Fibroblast of villous mesenchyme (primary cell): ENCODE results near the gene RCAN2. TPM values are rescaled to one million over a fixed set of nuclear protein-coding genes. Genes with fewer than 3 reads are reported as not detected.

ENCODE experiments used
- DNase-seq: peaks from one replicate; pipeline ENCODE4 v3.0.0-alpha.2; 2010; ENCODE audit warnings: low read depth
- H3K4me3 ChIP-seq: 2 replicates; pipeline ENCODE4 v1.5.1; 2011; ENCODE audit warnings: low read depth, mild to moderate bottlenecking, low read length
- total RNA-seq: library from RNA; depleted of rRNA; stranded (reverse); fragments of >200 nt; gene quantifications from 2 replicates; pipeline ENCODE4 v1.2.3, GENCODE V29; 2012
- TF ChIP-seq, protein P1 (sequence below): IDR thresholded peaks from 2 replicates; pipeline ENCODE4 v1.5.1; 2012; ENCODE audit warnings: low read depth, mild to moderate bottlenecking, low read length; ENCODE audit not compliant: insufficient read depth

The RCAN2 gene
- total RNA-seq, 1 donor, result 1.7 TPM

DNA sequence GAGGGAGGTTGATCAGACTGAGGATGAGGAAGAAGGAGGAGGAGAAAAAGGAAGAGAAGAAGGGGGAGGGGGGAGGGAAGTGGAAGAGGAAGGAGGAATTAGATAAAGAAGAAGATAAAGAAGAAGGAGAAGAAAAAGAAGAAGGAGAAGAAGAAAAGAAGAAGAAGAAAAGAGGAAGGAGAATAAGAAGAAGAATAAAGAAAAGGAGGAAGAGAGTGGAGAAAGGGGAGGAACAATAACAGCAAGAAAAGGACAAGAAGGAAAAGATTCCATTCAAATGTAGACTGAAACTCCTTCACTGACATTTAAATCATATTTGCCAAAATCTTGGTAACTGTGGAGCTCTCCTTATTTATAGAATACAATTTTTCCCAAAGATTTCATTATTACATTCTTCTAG is 34.3 kb upstream of the RCAN2 start:
- TF ChIP-seq, protein P1, sequence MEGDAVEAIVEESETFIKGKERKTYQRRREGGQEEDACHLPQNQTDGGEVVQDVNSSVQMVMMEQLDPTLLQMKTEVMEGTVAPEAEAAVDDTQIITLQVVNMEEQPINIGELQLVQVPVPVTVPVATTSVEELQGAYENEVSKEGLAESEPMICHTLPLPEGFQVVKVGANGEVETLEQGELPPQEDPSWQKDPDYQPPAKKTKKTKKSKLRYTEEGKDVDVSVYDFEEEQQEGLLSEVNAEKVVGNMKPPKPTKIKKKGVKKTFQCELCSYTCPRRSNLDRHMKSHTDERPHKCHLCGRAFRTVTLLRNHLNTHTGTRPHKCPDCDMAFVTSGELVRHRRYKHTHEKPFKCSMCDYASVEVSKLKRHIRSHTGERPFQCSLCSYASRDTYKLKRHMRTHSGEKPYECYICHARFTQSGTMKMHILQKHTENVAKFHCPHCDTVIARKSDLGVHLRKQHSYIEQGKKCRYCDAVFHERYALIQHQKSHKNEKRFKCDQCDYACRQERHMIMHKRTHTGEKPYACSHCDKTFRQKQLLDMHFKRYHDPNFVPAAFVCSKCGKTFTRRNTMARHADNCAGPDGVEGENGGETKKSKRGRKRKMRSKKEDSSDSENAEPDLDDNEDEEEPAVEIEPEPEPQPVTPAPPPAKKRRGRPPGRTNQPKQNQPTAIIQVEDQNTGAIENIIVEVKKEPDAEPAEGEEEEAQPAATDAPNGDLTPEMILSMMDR, result no peak
- H3K4me3 ChIP-seq, result no peak overlapping the region
- no peak for DNase-seq

- TF ChIP-seq, protein P1, result no peak
- no peak for DNase-seq
- H3K4me3 ChIP-seq, result no peak overlapping the region
Observed at GRCh38 chr6:46521464-46521971, 30.3 kb upstream of the RCAN2 start.

- H3K4me3 ChIP-seq, result no peak overlapping the region
- DNase-seq, result no peak
- TF ChIP-seq, protein P1, result no peak
Observed at GRCh38 chr6:46517202-46517601, 26.0 kb upstream of the RCAN2 start.

- TF ChIP-seq, protein P1, result no peak
- DNase-seq, result no peak
- H3K4me3 ChIP-seq, result no peak overlapping the region
Observed at GRCh38 chr6:46513533-46513932, 22.3 kb upstream of the RCAN2 start.

GRCh38 chr6:46511320-46511719 is 20.1 kb upstream of the RCAN2 start:
- no peak overlapping the region for H3K4me3 ChIP-seq
- DNase-seq, result no peak
- TF ChIP-seq, protein P1, result no peak

DNA sequence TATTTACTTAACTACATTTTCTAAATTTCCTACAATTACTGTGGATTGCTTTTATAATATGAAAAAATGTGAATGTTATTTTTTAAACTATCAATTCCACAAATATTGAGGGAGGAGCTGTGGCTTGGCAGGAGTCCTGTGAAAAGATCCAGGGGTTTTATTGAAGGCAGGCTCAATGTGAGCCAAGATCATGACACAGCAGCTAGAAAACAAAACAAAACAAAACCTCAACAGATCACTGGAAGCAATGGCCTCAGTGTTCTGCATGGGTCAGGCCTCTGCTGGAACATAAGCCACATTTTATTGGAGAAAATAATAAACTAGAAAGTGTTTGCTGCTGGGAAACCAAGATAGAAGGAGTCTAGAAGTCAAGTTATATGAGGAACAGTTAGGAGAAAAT is 19.4 kb upstream of the RCAN2 start:
- no peak overlapping the region for H3K4me3 ChIP-seq
- TF ChIP-seq, protein P1, result no peak
- peak; percentile 67 for DNase-seq

DNA sequence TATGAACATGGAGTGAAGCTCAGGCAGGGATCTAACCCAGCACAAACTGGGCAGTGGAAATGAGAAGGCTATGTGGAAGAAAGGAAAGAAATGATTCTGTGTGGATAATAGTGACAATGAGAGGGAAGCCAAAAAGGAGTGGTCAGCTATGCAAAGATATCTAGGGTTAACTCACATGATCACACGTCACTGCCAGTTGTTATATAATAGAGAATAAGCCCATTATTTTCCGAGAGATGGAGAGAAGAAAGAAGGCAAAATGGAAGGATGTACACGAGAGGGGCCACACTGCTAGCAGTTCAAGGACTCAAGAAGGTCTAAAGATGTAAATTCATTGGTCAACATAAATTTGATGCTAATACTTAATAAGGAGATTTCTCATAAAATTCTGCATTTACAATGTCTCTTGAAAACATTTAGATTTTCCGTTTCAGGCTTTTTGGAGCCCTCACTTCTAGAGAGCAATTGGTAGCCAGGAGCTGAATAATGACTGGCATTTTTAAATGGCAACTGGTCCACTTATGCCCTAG is 18.8 kb upstream of the RCAN2 start:
- TF ChIP-seq, protein P1, result no peak
- no peak for DNase-seq
- no peak overlapping the region for H3K4me3 ChIP-seq
